GM21528 (cell line): ENCODE data around the gene PLOD1.
"Not testable (repeated sequence)": the region's sequence is repeated elsewhere in the genome, so short reads cannot be mapped to it uniquely, and the experiment has no call there.

Experiments
- ATAC-seq: cut with Tn5 transposase; IDR thresholded peaks from one replicate; pipeline ENCODE4 v1.9.1; 2021; ENCODE audit warnings: mild to moderate bottlenecking, moderate library complexity; ENCODE audit not compliant: unreplicated experiment, low FRiP score

PLOD1 gene

GRCh38 chr1:12001249-12001917 lies 66.9 kb downstream of the PLOD1 start:
- ATAC-seq = no peak

DNA sequence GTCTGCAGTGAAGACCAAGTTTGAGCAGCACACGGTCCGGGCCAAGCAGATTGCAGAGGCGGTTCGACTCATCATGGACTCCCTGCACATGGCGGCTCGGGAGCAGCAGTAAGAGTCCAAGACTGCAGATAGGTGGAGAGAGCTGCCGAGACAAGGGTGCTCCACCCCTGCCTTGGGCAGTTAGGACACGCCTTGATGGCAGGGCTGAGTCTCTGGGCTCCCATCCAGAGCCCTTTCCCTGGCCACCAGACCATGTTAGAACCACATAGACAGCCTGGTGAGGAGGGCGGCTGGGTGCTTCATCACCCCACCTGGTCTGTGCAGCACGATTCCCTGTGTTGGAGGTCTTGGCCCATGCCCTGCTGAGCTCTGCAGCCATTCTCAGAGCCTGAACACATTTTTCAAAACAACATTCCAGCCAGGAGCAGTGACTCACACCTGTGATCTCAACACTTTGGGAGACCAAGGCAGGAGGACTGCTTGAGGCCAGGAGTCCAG lies 67.5 kb downstream of the PLOD1 start:
- ATAC-seq = no peak

DNA sequence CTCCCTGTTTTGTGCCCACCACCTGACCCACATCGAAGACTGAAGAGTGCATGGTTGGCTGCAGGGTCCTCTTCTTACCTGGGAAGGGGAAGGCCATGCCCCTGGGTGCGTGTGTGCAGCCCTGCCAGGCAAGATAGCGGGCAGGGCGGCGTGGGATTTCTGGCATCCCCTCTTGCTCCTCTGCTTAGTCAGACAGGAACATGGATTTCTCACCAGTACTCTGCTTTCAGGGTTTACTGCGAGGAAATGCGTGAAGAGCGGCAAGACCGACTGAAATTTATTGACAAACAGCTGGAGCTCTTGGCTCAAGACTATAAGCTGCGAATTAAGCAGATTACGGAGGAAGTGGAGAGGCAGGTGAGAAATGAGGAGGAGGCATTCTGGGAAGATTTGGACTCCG lies 69.2 kb downstream of the PLOD1 start:
- ATAC-seq = no peak

- no peak for ATAC-seq
These were observed 71.1 kb downstream of the PLOD1 start for GRCh38 chr1:12005488-12006166.

DNA sequence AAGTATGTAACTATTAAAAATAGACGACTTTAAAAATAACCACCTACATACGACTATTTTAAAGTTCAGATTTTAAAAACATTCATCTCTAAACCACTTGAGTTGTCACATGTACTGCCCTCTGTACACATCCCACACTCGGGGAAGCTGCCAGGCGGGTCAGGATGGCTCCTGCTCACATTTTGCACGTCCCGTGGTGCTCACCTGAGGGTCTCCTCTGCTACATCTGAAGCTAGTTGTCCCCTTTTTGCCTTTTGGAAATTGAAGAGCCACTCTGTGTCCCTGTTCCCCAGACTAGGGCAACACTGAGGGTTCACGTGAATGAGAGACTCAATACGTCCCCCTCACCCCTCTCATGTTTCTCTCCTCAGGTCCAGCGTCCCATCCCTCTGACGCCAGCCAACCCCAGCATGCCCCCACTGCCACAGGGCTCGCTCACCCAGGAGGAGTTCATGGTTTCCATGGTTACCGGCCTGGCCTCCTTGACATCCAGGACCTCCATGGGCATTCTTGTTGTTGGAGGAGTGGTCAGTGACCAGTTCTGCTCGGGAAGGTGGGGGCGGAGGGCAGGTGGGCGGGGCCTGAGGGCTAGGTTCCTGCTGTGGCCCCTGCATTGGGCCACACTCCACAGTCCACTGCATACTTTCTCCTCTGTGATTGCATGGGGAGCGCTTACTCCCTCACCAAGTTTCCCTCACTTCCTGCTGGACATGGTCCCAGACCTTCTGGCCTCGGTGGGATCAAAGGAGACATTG lies 71.8 kb downstream of the PLOD1 start:
- no peak for ATAC-seq

GRCh38 chr1:12007204-12007603 lies 72.7 kb downstream of the PLOD1 start:
- no peak for ATAC-seq

DNA sequence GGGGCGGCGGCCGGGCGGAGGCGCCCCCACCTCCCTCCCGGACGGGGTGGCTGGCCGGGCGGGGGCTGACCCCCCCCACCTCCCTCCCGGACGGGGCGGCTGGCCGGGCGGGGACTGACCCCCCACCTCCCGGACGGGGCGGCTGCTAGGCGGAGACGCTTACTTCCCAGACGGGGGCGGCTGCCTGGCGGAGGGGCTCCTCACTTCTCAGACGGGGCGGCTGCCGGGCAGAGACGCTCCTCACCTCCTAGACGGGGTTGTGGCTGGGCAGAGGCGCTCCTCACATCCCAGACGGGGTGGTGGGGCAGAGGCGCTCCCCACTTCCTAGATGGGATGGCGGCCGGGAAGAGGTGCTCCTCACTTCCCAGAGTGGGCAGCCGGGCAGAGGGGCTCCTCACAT lies 73.8 kb downstream of the PLOD1 start:
- not testable (repeated sequence) for ATAC-seq

GRCh38 chr1:12009318-12009947 lies 74.9 kb downstream of the PLOD1 start:
- ATAC-seq = no peak

DNA sequence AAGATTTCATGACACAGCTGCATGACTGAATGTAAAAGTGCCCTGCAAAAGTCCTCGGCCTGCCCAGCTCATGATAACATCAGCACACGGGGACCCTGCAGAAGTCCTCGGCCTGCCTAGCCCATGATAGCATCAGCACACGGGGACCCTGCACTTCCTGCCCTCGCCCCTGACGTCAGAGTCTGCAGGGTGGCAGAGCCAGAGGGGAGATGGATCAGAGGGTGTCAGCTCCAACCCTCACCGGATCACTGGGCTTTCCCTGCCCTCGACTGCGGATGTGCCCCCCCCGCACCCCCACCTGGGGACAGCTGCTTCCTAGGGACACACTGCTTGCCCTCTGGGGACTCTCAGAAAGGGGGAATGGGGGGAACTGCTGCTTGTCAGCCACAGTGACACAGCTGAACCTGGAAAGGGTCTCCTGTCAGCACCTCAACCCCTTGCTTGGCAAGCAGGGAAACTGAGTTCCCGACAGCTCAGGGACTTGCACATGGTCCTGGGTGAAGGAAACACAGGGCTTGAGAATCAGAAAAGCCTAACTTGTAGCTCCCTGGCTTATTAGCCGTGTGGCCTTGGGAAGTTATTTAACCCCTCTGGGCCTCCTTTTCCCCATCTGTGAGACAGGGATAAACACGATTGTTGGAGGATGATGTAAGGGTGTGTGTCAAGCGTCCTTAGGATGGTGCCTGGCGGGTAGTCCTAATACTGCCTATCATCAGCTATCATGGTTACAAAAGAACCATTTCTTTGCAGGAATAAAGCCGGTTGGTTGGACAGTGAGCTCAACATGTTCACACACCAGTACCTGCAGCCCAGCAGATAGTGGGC lies 76.4 kb downstream of the PLOD1 start:
- ATAC-seq = no peak

- no peak for ATAC-seq
These were observed 77.5 kb downstream of the PLOD1 start for GRCh38 chr1:12011998-12012397.

- ATAC-seq = no peak
These were observed 78.2 kb downstream of the PLOD1 start for GRCh38 chr1:12012560-12013316.

DNA sequence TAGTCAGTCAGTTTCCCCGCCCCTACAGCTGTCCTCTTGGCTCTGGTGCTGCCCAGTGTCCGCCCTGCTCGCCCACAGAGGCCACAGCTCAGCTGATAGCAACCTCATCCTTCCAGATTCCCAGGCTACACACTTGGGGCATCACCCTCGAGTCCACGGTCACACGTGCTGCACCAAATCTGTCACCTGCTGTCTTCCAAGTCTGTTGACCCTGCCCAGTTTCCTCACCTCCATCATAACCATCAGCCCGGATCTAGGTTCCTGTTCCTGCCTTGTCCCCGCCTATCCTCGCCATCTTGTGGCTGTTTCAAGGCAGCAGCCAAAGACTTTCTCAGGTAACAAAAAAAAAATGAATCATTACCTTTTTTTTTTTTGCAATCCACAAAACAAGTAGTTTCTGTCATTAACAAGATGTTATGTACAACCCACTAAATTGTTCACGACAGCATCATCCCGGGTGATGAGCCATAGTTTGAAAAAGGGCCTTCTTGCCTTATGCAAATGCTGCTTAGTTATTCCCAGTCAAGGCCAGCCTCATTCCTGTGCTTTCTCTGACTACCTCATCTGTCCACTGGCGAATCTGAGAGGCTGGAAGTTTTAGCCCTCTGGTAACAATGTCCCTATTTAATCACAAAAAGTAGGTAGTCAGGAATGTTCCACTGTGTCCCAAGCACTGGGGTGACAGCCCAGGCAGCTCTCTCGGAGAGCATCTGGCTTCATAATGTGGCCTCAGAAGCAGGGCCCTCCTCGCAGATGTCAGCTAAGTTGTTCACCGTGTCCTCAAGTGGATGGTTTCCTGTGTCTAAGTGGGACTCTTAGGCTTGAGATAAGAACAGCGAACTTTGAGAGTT lies 79.8 kb downstream of the PLOD1 start:
- ATAC-seq = no peak

DNA sequence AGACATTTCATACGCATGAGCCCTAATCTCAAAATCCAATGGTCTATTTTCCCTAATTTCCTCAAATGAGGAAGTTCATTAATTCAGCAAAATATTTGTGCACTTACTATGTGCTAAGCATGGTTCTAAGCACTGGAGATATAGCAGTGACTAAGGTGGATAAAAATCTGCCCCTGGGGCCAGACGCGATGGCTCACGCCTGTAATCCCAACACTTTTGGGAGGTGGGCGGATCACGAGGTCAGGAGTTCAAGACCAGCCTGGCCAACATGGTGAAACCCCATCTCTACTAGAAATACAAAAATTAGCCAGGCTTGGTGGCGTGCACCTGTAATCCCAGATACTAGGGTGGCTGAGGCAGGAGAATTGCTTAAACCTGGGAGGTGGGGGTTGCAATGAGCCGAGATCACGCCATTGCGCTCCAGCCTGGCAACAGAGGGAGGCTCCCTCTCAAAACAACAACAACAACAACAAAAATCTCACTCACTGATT lies 80.5 kb downstream of the PLOD1 start:
- no peak for ATAC-seq

DNA sequence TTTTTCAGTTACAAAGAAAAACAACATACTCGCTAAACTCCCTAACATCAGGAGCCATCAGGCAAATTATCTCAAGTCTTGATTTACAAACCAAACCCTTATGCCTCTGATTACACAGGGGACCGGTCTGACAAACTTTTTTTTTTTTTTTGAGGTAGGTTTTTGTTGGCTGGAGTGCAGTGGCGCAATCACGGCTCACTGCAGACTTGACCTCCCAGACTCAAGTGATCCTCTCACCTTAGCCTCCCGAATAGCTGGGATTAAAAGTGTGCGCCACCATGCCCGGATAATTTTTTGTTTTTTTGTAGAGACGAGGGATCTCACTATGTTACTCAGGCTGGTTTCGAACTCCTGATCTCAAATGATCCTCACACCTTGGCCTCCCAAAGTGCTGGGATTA lies 81.0 kb downstream of the PLOD1 start:
- no peak for ATAC-seq

DNA sequence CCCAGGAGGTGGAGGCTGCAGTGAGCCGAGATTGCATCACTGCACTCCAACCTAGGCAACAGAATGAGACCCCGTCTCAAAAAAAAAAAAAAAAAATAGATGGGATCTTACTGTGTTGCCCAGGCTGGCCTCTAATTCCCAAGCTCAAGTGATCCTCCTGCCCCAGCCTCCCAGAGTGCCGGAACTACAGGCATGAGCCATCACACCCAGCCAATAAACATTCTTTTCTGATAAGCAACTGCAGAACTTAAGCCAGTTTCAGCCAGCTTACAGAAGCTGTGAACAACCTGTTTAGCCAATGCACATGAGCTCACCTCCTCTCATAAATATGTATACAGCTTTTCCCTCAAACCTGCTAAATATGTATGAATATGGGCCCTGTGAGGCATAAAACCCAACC lies 81.7 kb downstream of the PLOD1 start:
- no peak for ATAC-seq

- ATAC-seq = no peak
These were observed 85.5 kb downstream of the PLOD1 start for GRCh38 chr1:12019858-12020509.

- ATAC-seq = no peak
These were observed 87.1 kb downstream of the PLOD1 start for GRCh38 chr1:12021616-12022015.

- no peak for ATAC-seq
These were observed 87.5 kb downstream of the PLOD1 start for GRCh38 chr1:12022036-12022435.
